GM19463 (cell line): ENCODE results near the gene PTRH1.

Experiments
- ATAC-seq: cut with Tn5 transposase; IDR thresholded peaks from one replicate; pipeline ENCODE4 v1.9.1; 2021; ENCODE audit warnings: mild to moderate bottlenecking, moderate library complexity; ENCODE audit not compliant: unreplicated experiment

PTRH1 gene

GRCh38 chr9:127698386-127698785, 17.1 kb downstream of the PTRH1 start:
- no peak for ATAC-seq

- no peak for ATAC-seq
Measured at GRCh38 chr9:127697575-127697974, 17.9 kb downstream of the PTRH1 start.

GRCh38 chr9:127694890-127695720, 20.4 kb downstream of the PTRH1 start:
- ATAC-seq = no peak

- ATAC-seq = no peak
Measured at GRCh38 chr9:127693697-127694096, 21.8 kb downstream of the PTRH1 start.

DNA sequence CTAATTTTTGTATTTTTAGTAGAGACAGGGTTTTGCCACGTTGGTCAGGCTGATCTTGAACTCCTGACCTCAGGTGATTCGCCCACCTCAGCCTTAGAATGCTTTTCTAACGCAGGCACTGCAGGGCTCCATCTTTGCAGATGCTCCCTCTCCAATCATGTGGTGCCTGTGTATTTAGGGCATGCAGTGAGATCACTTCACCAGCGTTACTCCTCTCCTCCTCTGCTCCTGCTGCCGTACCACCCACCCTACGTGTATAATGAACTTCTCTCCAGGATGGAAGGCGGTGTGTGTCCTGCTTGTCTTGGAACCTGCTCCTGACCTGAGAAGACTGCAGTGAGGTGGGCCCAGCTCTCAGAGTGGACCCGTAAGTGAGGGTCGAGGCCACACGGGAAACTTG, 22.3 kb downstream of the PTRH1 start:
- ATAC-seq = no peak

DNA sequence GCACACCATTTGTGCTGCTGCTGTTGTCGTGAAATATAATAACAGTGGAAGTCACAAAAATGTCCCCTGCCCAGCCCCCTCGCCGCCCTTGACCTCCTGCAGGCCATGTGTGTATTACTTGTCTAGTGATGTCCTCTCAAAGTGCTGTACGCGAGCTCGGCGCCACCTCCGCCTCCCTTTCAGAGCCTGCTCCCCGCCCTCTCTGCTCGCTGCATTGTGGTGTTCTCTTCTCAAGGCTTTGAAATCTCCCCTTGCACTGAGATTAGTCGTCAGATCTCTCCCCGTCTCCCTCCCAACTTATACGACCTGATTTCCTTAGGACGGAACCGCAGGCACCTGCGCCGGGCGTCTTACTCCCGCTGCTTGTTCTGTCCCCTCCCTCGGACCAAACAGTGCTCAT, 23.4 kb downstream of the PTRH1 start:
- no peak for ATAC-seq

GRCh38 chr9:127690735-127691134, 24.7 kb downstream of the PTRH1 start:
- ATAC-seq = no peak

DNA sequence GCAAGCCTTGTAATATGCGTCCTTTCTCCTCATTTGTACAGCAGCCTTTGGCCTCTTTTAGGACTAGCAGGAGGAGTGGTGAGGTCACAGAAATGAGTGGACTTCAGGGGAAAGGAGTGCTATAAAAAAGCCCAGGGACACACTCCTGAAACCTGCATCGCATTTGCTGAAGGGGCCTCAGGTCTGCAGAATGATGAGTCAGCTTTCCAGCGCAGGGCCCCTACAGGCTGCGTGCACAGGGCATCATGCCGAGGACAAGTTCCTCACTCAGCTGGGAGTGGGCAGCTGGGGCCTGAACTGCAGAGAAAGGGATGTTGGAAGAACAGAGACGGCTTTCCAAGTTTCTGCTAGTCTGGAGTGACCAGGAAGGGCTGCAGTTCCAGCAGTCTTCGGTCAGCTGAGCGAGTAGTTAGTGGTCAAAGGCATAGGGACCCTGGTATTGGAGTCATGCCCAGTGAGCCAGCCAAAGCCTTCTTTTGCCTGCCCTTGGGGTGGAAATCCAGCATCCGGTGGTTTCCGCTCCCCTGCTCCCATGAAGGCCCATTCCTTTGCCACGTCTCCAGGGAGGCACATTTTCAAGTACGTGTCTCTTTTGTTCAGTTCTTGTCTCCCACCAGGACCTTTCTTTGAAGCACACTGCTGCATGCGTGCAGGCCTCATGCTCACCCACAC, 26.0 kb downstream of the PTRH1 start:
- ATAC-seq = no peak

DNA sequence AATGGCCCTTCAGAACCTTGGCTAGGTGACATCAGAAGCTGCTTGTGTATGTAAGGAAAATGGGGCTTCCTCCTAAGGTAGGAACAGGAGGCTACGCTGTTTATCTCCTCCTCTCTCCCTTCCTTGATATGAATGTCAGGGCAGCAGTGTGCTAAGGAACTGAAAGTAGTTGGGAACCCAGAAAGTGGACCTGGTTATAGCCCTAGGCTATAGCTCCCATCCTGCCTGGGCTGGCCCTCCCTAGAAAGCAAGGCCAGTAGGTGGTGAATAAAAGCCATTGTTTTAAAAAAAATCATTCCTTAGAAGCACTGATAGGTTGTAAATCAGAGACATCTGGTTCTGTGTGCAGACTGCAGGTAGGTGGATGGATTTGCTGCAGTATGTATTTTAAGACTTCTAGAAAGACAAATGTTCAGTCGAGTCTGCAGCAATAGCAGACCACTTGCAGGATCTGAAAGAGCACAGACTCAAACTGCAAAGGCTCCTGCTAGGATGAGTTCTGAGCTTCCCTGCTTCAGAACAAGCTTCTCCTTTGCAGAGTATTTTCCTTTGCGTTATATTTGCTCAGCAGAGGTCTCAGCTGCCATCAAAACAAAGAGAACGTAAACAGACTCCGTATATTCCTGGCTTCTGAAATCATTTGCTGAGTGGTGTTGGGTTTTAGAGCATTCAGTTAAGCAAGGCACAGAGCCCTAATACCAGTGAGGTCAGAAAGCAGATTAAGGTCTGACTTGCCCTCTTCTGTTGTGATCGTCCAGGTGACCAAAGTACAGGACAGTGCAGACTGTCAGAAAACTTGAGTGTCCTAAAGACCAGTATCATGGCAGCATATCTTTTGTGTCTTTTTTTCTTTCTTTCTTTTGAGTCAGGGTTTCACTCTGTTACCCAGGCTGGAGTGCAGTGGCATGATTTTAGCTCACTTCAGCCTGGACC, 28.7 kb downstream of the PTRH1 start:
- no peak for ATAC-seq

DNA sequence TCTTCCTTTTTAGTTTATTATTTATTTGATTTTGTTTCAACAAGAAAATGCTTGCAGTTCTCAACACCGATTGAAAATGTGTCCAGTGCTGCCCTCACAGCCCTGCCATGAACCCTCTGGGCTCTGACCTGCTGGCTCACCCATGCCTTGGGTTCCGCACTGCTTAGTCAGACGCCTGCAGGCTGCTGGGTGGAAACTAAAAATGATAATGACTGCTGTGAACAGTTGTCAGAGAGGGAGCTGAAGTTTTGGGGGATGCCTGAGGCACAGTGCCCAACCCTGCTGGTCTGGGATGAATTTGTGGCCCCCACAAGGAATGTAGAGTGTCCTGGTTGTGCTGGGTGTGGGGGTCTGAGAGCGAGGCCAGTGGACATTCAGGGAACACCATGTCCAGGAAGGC, 30.9 kb downstream of the PTRH1 start:
- no peak for ATAC-seq

GRCh38 chr9:127683723-127684122, 31.7 kb downstream of the PTRH1 start:
- no peak for ATAC-seq

GRCh38 chr9:127682351-127683136, 32.9 kb downstream of the PTRH1 start:
- ATAC-seq = no peak

DNA sequence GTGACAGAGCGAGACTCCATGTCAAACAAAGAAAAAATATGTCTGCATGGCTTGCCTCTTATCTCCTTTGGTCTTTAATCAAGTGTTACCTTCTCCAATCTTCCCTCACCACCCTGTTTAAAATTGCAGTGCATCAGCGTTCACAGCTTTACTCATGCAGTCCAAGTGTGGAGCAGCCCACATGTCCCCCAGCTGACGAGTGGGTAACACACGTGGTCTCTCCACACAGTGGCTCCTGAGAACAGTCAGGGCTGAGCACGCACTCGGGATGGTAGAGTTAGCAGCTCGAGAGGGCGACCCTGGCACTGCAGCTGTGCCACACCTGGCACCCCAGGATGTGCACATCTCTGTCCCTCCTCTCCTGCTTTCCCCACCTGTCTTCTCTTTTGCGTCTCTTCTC, 34.6 kb downstream of the PTRH1 start:
- ATAC-seq = no peak

DNA sequence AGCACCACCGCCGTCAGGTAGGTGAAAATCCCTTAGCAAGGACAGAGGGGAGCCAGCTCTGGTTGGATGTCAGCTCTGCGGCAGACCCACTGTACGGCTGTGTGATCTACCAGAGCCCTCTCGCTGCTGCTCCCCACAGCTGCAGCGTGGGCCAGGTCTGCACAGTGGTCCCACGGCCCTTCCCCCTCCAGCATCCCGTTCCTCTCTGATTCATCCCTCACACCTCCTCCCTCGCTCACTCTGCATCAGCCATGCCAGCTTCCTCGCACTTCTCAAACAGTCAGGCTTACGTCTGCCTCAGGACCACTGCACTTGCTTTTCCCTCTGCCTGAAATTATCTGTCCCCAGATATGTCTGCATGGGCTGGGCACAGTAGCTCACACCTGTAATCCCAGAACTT, 35.2 kb downstream of the PTRH1 start:
- no peak for ATAC-seq

DNA sequence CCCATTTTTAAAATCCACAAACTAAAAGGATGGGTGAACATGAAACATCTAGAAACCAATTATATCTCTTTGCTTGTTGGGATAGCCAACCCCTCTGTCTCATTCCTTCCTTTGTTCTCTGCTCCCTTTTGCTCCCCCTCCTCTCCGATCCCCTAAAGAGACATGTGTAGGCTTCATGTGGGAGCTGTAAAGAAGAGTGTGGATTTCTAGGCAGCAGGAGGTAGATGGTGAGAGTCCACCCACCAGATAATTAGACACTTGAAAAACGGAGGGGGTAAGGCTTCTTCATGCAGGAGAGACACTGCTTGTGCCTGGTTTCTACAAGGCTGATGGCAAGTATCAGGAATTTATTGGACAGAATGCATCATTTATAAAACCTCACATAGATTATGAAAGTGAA, 36.0 kb downstream of the PTRH1 start:
- no peak for ATAC-seq

GRCh38 chr9:127676638-127677037, 38.8 kb downstream of the PTRH1 start:
- no peak for ATAC-seq

GRCh38 chr9:127673234-127673633, 42.2 kb downstream of the PTRH1 start:
- no peak for ATAC-seq

DNA sequence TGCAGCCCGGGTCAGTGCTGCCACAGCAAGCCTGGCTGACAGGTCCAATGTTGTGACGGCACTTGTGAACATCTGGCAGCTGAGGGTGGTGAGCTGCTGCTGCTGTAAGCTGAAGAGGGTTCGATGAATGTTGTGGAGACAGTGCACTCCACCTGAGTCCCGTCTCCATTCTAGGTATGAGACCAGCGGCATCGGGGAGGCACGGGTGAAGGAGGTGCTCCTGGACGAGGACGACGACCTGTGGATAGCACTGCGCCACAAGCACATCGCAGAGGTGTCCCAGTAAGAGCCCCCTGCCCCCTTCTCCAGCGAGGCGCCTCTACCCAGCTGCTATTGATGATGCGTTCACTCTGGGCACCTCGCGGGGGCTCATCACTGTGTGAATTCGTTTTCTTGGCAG, 47.6 kb downstream of the PTRH1 start:
- ATAC-seq = no peak

GRCh38 chr9:127667127-127667844, 48.2 kb downstream of the PTRH1 start:
- no peak for ATAC-seq
